HL-60 (cell line): Measurements from ENCODE around the gene DHRS3.

Experiments used
- DNase-seq, 2 experiments: peaks; one replicate each; pipeline ENCODE4 v3.0.0-alpha.2; 2010 to 2020; ENCODE audit warnings: low read depth in 1 of 2, low spot score in 1 of 2
- H3K27ac ChIP-seq: fragments of 250-450 bp; sonication (Bioruptor Pico); replicated peaks from 2 replicates; pipeline ENCODE4 v1.5.1; 2020; ENCODE audit warnings: mild to moderate bottlenecking, moderate library complexity
- H3K27me3 ChIP-seq: fragments of 250-450 bp; sonication (Bioruptor Pico); 2 replicates; pipeline ENCODE4 v1.5.1; 2021; ENCODE audit warnings: mild to moderate bottlenecking, moderate library complexity; ENCODE audit not compliant: insufficient read depth, poor library complexity, severe bottlenecking
- H3K4me3 ChIP-seq: replicated peaks from 2 replicates; pipeline ENCODE4 v1.5.1; 2011; ENCODE audit warnings: mild to moderate bottlenecking, control low read depth, low read length; ENCODE audit not compliant: insufficient read depth
- GABPA ChIP-seq: IDR thresholded peaks from 2 replicates; pipeline ENCODE4 v1.6.1; 2012; ENCODE audit warnings: low read depth
- POLR2AphosphoS5 ChIP-seq: IDR thresholded peaks from 2 replicates; pipeline ENCODE4 v1.6.1; 2012; ENCODE audit warnings: low read depth
- SPI1 ChIP-seq: IDR thresholded peaks from 2 replicates; pipeline ENCODE4 v1.6.1; 2012; ENCODE audit warnings: low read depth, mild to moderate bottlenecking, borderline replicate concordance
- TF ChIP-seq, protein P1 (sequence below): IDR thresholded peaks from one replicate; pipeline ENCODE4 v1.5.1; 2011; ENCODE audit warnings: low read length, control low read depth, inconsistent platforms; ENCODE audit not compliant: insufficient read depth
- TF ChIP-seq, protein P2 (sequence below): IDR thresholded peaks from 2 replicates; pipeline ENCODE4 v1.6.1; 2012; ENCODE audit warnings: low read depth; ENCODE audit not compliant: insufficient replicate concordance

DHRS3 gene

DNA sequence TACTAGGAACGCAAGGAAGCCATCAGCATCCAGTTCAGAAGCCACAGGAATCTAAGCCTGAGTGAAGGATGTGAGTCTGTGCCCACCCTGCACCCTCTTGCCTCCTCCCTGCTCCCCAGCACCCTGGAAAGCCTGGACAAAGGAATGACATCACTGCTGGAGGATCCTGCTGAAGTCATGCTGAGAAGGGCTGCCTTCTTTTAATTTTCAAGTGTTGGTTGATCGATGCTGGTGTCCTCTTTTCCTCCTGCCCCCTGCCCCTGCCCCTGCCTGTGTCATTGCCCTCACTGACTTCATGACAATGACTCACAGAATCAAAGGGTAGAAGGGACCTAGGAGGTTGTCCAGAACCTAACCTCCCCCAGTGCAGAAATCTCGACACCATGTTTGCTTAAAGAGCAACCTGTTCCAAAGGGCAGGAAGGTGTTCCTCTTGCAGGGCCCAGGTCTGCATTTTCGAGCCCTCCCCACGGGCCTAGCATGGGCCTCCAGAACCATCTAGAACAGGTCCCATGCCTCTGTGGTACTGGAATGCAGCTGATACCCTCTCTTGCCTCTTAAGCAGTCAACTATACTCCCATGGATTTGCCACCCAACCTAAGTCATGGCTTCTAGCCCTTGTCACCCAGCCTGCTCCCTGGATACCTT, 9.6 kb downstream of the DHRS3 start:
- Histone ChIP-seq H3K27me3 (no peaks in the 10 kb centered on the region), H3K4me3 (no peak overlapping the region), H3K27ac (no peak overlapping the region)
- no peak for DNase-seq
- TF ChIP-seq GABPA, result no peak
- no peak for TF ChIP-seq SPI1
- TF ChIP-seq, protein P1, sequence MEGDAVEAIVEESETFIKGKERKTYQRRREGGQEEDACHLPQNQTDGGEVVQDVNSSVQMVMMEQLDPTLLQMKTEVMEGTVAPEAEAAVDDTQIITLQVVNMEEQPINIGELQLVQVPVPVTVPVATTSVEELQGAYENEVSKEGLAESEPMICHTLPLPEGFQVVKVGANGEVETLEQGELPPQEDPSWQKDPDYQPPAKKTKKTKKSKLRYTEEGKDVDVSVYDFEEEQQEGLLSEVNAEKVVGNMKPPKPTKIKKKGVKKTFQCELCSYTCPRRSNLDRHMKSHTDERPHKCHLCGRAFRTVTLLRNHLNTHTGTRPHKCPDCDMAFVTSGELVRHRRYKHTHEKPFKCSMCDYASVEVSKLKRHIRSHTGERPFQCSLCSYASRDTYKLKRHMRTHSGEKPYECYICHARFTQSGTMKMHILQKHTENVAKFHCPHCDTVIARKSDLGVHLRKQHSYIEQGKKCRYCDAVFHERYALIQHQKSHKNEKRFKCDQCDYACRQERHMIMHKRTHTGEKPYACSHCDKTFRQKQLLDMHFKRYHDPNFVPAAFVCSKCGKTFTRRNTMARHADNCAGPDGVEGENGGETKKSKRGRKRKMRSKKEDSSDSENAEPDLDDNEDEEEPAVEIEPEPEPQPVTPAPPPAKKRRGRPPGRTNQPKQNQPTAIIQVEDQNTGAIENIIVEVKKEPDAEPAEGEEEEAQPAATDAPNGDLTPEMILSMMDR, result no peak
- TF ChIP-seq, protein P2, sequence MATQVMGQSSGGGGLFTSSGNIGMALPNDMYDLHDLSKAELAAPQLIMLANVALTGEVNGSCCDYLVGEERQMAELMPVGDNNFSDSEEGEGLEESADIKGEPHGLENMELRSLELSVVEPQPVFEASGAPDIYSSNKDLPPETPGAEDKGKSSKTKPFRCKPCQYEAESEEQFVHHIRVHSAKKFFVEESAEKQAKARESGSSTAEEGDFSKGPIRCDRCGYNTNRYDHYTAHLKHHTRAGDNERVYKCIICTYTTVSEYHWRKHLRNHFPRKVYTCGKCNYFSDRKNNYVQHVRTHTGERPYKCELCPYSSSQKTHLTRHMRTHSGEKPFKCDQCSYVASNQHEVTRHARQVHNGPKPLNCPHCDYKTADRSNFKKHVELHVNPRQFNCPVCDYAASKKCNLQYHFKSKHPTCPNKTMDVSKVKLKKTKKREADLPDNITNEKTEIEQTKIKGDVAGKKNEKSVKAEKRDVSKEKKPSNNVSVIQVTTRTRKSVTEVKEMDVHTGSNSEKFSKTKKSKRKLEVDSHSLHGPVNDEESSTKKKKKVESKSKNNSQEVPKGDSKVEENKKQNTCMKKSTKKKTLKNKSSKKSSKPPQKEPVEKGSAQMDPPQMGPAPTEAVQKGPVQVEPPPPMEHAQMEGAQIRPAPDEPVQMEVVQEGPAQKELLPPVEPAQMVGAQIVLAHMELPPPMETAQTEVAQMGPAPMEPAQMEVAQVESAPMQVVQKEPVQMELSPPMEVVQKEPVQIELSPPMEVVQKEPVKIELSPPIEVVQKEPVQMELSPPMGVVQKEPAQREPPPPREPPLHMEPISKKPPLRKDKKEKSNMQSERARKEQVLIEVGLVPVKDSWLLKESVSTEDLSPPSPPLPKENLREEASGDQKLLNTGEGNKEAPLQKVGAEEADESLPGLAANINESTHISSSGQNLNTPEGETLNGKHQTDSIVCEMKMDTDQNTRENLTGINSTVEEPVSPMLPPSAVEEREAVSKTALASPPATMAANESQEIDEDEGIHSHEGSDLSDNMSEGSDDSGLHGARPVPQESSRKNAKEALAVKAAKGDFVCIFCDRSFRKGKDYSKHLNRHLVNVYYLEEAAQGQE, result no peak
- TF ChIP-seq POLR2AphosphoS5, result no peak

DNA sequence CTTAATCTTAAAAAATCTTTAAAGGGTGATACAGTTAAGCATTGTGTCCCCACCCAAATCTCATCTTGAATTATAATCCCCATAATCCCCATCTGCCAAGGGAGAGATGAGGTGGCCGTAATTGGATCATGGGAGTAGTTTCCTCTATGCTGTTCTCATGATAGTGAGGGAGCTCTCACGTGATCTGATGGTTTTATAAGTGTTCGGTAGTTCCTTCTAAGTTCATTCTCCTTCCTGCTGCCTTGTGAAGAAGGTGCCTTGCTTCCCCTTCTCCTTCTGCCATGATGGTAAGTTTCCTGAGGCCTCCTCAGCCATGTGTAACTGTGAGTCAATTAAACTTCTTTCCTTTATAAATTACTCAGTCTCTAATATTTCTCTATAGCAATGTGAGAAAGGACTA, 10.7 kb downstream of the DHRS3 start:
- Histone ChIP-seq H3K27ac (no peak overlapping the region), H3K4me3 (no peak overlapping the region), H3K27me3 (peaks cover 2% of the 10 kb centered on the region)
- no peak for DNase-seq
- TF ChIP-seq, protein P2, result no peak
- no peak for TF ChIP-seq GABPA
- TF ChIP-seq, protein P1, result no peak

DNA sequence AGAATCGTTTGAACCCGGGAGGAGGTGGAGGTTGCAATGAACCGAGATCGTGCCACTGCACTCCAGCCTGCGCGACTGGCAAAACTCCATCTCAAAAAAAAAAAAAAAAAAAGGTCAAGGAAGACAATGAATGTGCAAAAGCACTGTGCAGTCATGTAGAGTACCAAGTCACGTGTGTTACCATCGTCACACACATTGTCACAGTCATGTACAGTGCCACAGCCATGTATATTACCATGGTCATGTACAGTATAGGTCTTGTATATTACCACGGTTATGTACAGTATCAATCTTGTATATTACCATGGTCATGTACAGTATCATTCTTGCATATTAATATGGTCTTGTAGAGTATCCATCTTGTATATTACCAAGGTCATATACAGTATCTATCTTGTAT, 13.0 kb downstream of the DHRS3 start:
- no peak overlapping the region for H3K27ac ChIP-seq
- DNase-seq, result no peak
- H3K4me3 ChIP-seq, result no peak overlapping the region
- TF ChIP-seq SPI1 (no peak), POLR2AphosphoS5 (no peak)
- peaks cover 2% of the 10 kb centered on the region for H3K27me3 ChIP-seq

DNA sequence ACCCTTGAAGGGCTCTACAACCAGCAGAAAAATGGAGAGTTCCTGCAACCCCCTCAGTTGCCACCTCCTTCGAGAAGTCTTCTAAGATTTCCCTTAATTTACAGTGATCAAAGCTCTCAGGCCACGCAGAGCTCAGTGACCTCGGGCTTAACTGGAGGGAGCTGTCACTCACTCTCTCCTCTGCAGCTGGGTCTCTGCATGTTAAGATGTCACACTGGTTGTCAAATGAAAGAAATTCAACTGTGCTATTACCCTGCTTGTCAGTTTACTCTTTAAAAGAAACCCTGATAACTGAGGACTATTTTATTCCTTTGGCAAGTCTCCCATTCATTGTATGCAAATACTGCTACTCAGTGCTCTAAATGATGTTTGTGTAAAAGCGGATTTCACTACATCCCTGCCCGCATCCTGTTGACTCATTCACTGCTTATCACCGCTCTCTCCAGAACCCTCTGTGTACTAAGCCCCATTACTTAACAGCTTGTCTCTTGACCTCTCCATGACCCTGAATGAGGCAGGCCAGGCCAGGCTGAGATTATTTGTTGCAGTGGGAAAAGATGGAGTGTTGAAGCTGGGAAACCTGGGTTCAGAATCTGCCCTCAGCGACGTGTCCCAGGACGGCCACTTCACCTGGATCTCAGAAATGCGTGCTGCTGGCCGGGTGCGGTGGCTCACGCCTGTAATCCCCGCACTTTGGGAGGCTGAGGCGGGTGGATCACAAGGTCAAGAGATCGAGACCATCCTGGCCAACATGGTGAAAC, 13.7 kb downstream of the DHRS3 start:
- TF ChIP-seq SPI1, result no peak
- TF ChIP-seq GABPA, result no peak
- TF ChIP-seq, protein P1, result no peak
- TF ChIP-seq, protein P2, result no peak
- no peak; the same call in 1 of the 2 replicates for TF ChIP-seq POLR2AphosphoS5
- DNase-seq, result peak; percentile 36 to 65
- H3K4me3 ChIP-seq, result no peak overlapping the region
- H3K27ac ChIP-seq, result no peak overlapping the region
- peaks cover 2% of the 10 kb centered on the region for H3K27me3 ChIP-seq
